ENCODE results near the gene ETV6.

DNA sequence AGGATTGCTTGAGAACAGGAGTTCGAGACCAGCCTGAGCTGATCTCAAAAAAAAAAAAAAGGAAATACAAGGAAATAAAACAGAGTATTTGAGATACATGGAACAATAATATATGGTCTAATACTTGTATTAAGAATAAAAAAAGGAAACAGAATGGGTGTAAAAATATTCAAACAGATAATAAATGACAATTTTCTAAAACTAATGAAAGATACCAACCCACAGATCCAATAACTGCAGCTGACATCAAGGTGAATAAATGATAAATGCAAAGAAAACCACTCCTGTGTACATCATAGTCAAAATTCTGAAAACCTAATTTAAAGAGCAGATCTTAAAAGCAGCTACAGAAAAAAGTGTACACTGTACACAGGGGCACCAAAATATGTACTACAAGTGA is 4.1 kb upstream of the ETV6 start:
- TF ChIP-seq, protein P1, sequence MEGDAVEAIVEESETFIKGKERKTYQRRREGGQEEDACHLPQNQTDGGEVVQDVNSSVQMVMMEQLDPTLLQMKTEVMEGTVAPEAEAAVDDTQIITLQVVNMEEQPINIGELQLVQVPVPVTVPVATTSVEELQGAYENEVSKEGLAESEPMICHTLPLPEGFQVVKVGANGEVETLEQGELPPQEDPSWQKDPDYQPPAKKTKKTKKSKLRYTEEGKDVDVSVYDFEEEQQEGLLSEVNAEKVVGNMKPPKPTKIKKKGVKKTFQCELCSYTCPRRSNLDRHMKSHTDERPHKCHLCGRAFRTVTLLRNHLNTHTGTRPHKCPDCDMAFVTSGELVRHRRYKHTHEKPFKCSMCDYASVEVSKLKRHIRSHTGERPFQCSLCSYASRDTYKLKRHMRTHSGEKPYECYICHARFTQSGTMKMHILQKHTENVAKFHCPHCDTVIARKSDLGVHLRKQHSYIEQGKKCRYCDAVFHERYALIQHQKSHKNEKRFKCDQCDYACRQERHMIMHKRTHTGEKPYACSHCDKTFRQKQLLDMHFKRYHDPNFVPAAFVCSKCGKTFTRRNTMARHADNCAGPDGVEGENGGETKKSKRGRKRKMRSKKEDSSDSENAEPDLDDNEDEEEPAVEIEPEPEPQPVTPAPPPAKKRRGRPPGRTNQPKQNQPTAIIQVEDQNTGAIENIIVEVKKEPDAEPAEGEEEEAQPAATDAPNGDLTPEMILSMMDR (IDR thresholded peaks at IDR 0.05) = no peak
- TF ChIP-seq POLR2A (IDR thresholded peaks at IDR 0.05) = no peak
